ENCODE measurements around the gene TRAM2.

The TRAM2 gene

DNA sequence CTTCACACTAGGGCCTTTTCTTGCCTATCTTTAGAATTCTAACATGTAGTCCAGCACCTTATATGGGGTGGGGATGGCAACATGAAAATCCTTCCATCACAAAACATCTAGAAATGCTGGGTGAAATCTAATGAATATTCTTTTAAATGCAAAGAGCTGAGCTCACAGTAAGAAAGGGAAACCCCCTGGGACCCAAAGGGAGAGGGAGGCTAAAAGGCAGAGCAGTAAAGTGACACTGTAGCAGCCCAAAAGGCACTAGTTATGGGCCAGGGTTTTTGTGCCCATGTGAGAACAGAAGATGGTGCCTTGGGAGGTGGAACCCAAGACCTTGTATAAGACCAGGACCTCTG, 66.7 kb downstream of the TRAM2 start:
- DNase-seq (ENCODE audit: low read depth) = no peak

DNA sequence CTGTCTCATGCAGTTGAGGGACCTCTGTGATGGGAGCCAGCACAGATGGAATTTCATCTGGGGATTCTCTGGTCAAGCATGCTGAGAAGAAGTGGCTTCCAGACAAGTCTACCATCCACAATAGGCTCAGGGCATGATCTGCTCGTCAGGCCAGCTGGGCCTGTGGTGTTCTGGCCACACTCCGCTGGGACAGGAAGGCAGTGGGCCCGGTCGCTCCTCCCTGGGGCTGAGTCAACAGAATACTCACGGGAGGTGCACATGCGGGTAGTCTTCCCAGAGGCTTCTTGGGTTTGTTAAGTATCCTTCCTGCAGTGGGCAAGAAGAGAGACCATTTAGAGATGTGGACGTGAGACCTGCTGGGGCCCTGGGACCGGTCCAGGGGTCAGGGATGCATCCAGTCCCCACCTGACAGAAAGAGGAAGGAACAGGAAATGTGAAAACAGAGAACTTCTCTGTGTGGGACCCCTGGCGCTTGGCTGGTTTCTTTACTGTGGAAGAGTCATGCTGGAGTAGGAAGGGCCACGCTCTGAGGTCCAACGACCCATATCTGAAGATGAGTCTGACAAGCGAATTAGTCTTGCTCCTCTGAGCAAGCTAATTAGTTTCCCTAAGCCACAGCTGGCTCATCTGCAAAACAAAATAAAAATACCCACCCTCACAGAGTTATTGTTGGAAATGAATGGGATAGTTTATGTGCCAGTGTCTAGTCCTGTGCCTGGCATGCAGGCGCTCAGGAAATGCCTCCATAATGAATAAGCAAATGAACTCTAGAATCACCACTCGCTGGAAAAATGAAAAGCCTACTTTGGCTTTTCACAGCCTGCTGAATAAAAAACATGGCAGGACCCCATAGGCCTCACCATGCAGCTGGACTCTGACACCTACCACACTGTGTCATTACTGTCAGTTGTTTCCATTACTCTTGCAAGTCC, 67.3 kb downstream of the TRAM2 start:
- DNase-seq (ENCODE audit: low read depth) = no peak

DNA sequence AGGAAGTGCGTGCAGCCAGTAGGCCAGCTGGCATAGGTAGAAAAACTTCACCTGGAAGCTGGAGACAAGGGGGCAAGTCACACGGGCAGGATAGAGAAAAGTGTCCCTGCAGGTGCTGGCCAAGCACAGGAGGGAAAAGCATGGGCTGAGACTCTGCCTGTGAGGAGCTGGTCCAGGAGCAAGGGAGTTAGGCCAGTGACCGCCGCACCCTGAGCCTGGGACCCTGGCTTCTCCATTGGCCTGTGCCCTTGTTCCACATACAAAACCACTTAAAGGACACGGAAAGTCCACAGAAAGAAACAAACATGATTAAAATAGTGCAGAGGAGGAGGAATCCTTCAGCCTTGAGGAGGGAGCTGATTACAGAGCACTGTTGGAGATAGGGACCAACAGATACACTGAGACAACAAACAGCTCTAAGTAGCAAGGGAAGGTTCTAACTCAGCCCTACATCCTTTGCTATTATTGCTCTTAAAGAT, 68.6 kb downstream of the TRAM2 start:
- no peak for DNase-seq (ENCODE audit: low read depth)

- DNase-seq (ENCODE audit: low read depth) = no peak
These were observed 69.2 kb downstream of the TRAM2 start for GRCh38 chr6:52507557-52508260.

- DNase-seq (ENCODE audit: low read depth) = no peak
These were observed 70.4 kb downstream of the TRAM2 start for GRCh38 chr6:52506476-52506875.

- no peak for DNase-seq (ENCODE audit: low read depth)
These were observed 71.0 kb downstream of the TRAM2 start for GRCh38 chr6:52505726-52506409.

- DNase-seq (ENCODE audit: low read depth) = no peak
These were observed 72.1 kb downstream of the TRAM2 start for GRCh38 chr6:52504782-52505136.

DNA sequence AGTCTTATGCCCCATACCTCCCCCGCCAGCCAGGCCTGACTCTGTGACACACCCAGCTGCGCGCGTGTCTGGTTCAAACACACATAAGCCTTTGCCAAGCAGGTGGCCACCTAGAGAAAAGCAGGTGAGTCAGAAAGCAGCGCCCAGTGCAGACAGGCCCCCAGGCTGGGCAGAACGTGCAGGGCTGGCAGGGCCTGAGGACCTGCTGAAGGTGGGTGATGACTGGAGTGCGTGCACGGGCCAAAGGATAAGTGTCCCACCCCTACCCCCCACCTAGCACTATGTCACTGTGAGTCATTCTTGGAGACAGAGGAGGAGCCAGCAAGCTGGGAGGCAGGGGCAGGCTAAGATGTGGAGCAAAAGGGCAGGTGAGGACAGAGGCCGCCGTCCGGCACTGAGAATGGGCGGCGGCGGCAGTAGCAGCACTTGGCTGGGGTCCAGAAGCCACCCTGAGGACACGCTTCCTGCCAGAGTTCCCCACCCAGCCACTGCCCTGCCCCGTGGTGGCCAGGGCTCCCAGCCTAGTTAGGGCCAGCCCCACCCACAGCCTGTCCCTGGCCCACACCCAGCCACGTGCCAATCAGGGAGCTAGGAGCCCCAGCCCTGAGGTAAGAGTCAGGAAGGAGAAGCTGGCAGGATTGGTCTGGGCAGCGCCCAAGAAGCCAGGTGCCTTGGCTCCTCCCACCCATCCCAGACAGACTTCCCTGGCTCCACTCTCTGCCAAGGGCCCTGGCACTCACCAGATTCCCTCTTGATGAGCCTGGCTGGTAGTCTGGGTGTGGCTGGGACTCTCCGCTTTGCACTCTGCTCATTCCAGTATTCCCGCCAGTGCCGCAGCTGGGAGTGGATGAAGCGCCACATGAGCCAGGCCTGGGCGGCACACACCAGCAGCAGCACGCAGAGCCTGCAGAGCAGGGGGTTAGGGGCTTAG, 72.7 kb downstream of the TRAM2 start:
- DNase-seq (ENCODE audit: low read depth) = no peak

- DNase-seq (ENCODE audit: low read depth) = no peak
These were observed 73.5 kb downstream of the TRAM2 start for GRCh38 chr6:52503323-52503747.

DNA sequence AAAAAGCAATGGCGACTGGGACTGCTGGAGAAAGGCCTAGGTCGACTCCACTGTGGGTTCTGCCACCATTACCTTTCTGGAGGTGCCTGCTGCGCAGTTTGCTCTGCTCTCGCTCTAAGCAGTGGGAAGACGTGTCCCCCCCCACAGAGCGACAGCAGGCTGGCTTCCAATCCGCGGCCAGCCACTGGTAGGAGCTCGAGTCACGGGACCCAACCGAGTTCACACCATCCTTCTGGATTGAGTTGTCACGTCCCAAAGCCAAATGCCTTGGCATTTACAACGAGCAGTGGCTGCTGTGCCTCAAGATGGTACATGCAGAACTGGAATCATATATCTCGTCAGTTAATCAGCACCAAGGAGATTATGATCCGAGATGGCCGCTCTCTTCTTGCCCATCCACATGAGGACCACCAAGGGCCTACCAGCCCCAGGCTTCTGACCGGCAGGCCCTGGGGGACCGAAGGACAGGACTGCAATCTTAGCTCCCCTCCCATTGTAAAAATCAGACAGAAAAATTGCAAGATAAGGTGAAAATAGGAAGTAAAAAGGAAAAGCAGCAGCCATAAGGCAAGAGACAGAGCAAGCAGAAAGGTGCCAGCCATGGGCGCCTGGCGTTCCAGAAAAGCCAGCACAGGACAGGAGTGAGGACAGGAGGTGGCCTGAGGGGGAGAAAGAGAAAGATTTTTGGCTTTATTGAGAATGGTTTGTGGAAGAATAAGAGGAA, 74.4 kb downstream of the TRAM2 start:
- no peak for DNase-seq (ENCODE audit: low read depth)

DNA sequence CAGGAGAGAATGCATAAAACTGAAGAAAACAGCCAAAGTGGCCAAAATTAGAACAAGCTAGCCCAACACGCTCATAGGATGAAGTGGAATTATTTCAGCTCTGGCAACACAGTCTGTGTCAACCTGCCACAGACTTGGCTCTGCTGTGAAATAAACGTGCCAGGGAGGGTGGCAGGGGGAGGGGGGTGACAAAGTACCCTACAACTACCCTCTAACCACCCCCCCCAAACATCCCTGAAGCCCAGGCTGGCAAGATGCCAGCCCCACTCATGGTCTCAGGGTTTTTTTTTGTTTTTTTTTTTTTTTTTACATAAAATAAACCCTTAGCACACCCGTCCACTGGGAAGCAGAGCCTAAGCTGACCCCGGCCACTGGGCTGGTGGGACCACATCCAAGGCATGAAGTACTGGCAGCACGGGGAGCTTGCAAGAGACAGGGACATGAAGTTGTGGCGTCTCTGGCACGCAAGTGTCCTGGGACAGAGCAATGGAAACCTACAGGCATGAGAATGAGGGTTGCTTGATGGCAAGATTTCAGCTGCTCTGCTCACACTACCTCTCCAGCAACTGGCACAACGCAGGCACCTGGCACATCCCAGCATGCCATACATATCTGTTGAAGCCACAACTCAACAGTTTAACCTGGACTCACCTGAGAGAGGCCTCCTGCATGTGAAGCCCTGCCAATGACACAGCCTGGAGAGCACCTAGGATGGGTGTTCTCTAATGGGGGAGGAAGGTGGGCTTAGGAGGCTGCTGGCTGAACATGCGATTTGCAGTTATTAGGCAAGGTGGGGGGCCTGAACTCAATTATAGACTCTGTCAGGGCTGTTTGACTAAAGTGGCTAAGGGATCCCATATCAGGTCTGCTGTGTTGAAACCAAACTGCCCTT, 76.4 kb downstream of the TRAM2 start:
- no peak for DNase-seq (ENCODE audit: low read depth)

GRCh38 chr6:52499681-52500236, 77.1 kb downstream of the TRAM2 start:
- DNase-seq (ENCODE audit: low read depth) = no peak

- no peak for DNase-seq (ENCODE audit: low read depth)
These were observed 77.8 kb downstream of the TRAM2 start for GRCh38 chr6:52499026-52499425.

DNA sequence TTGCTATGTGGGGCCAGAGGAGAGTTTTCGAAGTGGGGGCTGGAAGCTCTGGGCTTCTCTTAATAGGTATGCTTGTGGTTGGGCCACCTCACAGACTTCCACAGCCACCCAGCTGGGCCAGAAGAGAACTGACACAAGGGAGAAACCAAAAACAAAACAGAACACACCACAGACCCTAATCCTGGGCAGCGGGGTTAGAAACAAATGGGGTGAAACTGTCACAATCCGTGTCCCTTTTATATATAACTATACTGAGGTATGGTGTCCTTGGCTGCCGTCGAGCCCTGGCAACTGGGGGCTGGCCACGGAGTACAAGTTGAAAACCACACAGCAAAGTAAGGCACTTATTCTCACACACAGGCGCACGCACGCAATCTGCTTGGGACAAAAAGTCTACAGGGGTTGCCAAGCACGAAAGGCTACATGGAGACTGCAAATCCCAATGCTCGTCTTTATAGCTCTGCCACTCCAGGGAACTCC, 78.3 kb downstream of the TRAM2 start:
- DNase-seq (ENCODE audit: low read depth) = no peak

- DNase-seq (ENCODE audit: low read depth) = no peak
These were observed 79.0 kb downstream of the TRAM2 start for GRCh38 chr6:52497652-52498408.

- no peak for DNase-seq (ENCODE audit: low read depth)
These were observed 80.2 kb downstream of the TRAM2 start for GRCh38 chr6:52496631-52497030.

- DNase-seq (ENCODE audit: low read depth) = no peak
These were observed 80.9 kb downstream of the TRAM2 start for GRCh38 chr6:52495922-52496321.

- DNase-seq (ENCODE audit: low read depth) = no peak
These were observed 82.4 kb downstream of the TRAM2 start for GRCh38 chr6:52494298-52495072.
